SK-N-SH (cell line): ENCODE results near the gene STK39.

Source experiments
- CHD2 ChIP-seq: fragments of 150-350 bp; IDR thresholded peaks from 2 replicates; pipeline ENCODE4 v1.6.1; 2018; ENCODE audit warnings: low read length; ENCODE audit not compliant: partially characterized antibody
- CTCF ChIP-seq: fragments of 200-600 bp; sonication (generic); IDR thresholded peaks from 2 replicates; pipeline ENCODE4 v1.6.1; 2017; ENCODE audit warnings: antibody characterized with exemption, mild to moderate bottlenecking, moderate library complexity
- EP300 ChIP-seq, 2 experiments: IDR thresholded peaks; 2 replicates each; pipeline versions ENCODE4 v1.4.0 to v1.6.1; 2012; ENCODE audit warnings: borderline replicate concordance in 1 of 2, low read depth in 1 of 2, low read length in 1 of 2
- EZH2phosphoT487 ChIP-seq: fragments of 200-600 bp; sonication (generic); IDR thresholded peaks from 2 replicates; pipeline ENCODE4 v1.6.1; 2017; ENCODE audit warnings: low read depth, mixed run types, mild to moderate bottlenecking, antibody characterized with exemption, moderate library complexity, borderline replicate concordance
- MAX ChIP-seq: IDR thresholded peaks from 2 replicates; pipeline ENCODE4 v1.4.0; 2012; ENCODE audit warnings: low read depth
- MEF2A ChIP-seq: IDR thresholded peaks from 2 replicates; pipeline ENCODE4 v1.4.0; 2012; ENCODE audit warnings: low read depth, borderline replicate concordance
- PBX3 ChIP-seq: IDR thresholded peaks from 2 replicates; pipeline ENCODE4; 2012
- POLR2AphosphoS5 ChIP-seq: IDR thresholded peaks from 2 replicates; pipeline ENCODE4 v1.6.1; 2012; ENCODE audit warnings: low read depth, low read length
- RAD21 ChIP-seq: IDR thresholded peaks from 2 replicates; pipeline ENCODE4 v1.6.1; 2012; ENCODE audit warnings: mild to moderate bottlenecking, low read length
- REST ChIP-seq: IDR thresholded peaks from 2 replicates; pipeline ENCODE4 v1.6.1; 2012; ENCODE audit warnings: mild to moderate bottlenecking, low read depth, low read length, moderate library complexity
- RFX5 ChIP-seq: IDR thresholded peaks from 2 replicates; pipeline ENCODE4 v1.6.1; 2012; ENCODE audit warnings: mild to moderate bottlenecking, improper control_type of control experiment, low read length
- USF1 ChIP-seq: IDR thresholded peaks from 2 replicates; pipeline ENCODE4 v1.4.0; 2012; ENCODE audit warnings: low read depth, borderline replicate concordance
- USF2 ChIP-seq: fragments of 150-350 bp; IDR thresholded peaks from 2 replicates; pipeline ENCODE4 v1.6.1; 2017; ENCODE audit warnings: antibody characterized with exemption, low read length, low read depth, borderline replicate concordance
- YY1 ChIP-seq: IDR thresholded peaks from 2 replicates; pipeline ENCODE4 v1.4.0; 2012; ENCODE audit warnings: low read depth, mild to moderate bottlenecking

GRCh38 chr2:168049609-168050008 is 197.8 kb downstream of the STK39 start:
- TF ChIP-seq CTCF (no peak), USF1 (no peak), EP300 (IDR thresholded peaks at IDR 0.05; ENCODE audit: borderline replicate concordance in 1 of 2, low read depth in 1 of 2, low read length in 1 of 2) (no peak), POLR2AphosphoS5 (no peak), MAX (no peak), MEF2A (no peak), YY1 (no peak), REST (no peak), RFX5 (no peak), RAD21 (no peak), USF2 (no peak), EZH2phosphoT487 (no peak), CHD2 (no peak), PBX3 (no peak)
